Measurements from ENCODE around the gene LRP1-AS. TPM values are rescaled to one million over a fixed set of nuclear protein-coding genes. Genes with fewer than 3 reads are reported as not detected.

Gene LRP1-AS
- total RNA-seq, 2 experiments from 2014 or later, result not detected

- no peak for TF ChIP-seq CTCF (IDR thresholded peaks at IDR 0.05)
- CTCF ChIA-PET, result interaction anchor here (4.4 kb wide), 1 partner anchor 53 kb away, joined by 63 read pairs; the partner anchor contains the start of gene LRP1
- Histone ChIP-seq H3K27me3 (ENCODE audit: control insufficient read depth in 1 of 2, insufficient read depth in 2 of 2, low read length in 2 of 2) (no peaks in the 10 kb centered on the region), H3K36me3 (ENCODE audit: insufficient read depth, low read length) (no peaks in the 10 kb centered on the region), H3K4me1 (ENCODE audit: insufficient read depth, low read length) (peaks cover 6% of the 10 kb centered on the region), H3K9me3 (ENCODE audit: control insufficient read depth in 1 of 2, insufficient read depth in 1 of 2, low read length in 2 of 2) (no peaks in the 10 kb centered on the region), H3K4me3 (ENCODE audit: low read length) (no peak overlapping the region), H3K27ac (ENCODE audit: low read depth in 1 of 2, low read length in 2 of 2) (no peak overlapping the region)
- Mint-ChIP-seq H3K4me1 (ENCODE audit: low read depth) (no peaks in the 10 kb centered on the region), H3K9me3 (no peaks in the 10 kb centered on the region), H3K36me3 (ENCODE audit: low read depth) (no peaks in the 10 kb centered on the region), H3K27ac (no peak overlapping the region), H3K4me3 (no peak overlapping the region), H3K27me3 (no peaks in the 10 kb centered on the region)
- intact Hi-C loops (cut with DNase I, micrococcal nuclease), result loop anchor here (5.0 kb wide), 2 partner anchors 172 to 422 kb away; partner anchors contain the start of gene ZBTB39 (in 2 of the 2)
- no peak for DNase-seq
- no peak for ATAC-seq (ENCODE audit: poor library complexity)
- POLR2A ChIA-PET, result no interaction called here
Observed at GRCh38 chr12:57179331-57180086, 32.1 kb upstream of the LRP1-AS start.

- no peak overlapping the region for H3K27ac Mint-ChIP-seq
- CTCF ChIA-PET, result no interaction called here
Observed at GRCh38 chr12:57178213-57178612, 30.8 kb upstream of the LRP1-AS start.

GRCh38 chr12:57177354-57177753 lies 29.9 kb upstream of the LRP1-AS start:
- H3K27me3 ChIP-seq (ENCODE audit: control insufficient read depth in 1 of 2, insufficient read depth in 2 of 2, low read length in 2 of 2), result no peaks in the 10 kb centered on the region
- no peak overlapping the region for H3K4me3 ChIP-seq (ENCODE audit: low read length)
- no peak overlapping the region for H3K27ac ChIP-seq (ENCODE audit: low read depth in 1 of 2, low read length in 2 of 2)
- no peak for TF ChIP-seq CTCF (IDR thresholded peaks at IDR 0.05)
- intact Hi-C loops (cut with DNase I, micrococcal nuclease), result no loop called here
- Mint-ChIP-seq H3K36me3 (ENCODE audit: low read depth) (no peaks in the 10 kb centered on the region), H3K9me3 (no peaks in the 10 kb centered on the region), H3K4me1 (ENCODE audit: low read depth) (no peaks in the 10 kb centered on the region), H3K27ac (no peak overlapping the region), H3K27me3 (no peaks in the 10 kb centered on the region), H3K4me3 (no peak overlapping the region)
- DNase-seq (no peak), ATAC-seq (ENCODE audit: poor library complexity) (no peak)
- H3K4me1 ChIP-seq (ENCODE audit: insufficient read depth, low read length), result no peaks in the 10 kb centered on the region
- no peaks in the 10 kb centered on the region for H3K36me3 ChIP-seq (ENCODE audit: insufficient read depth, low read length)
- POLR2A ChIA-PET, result no interaction called here
- CTCF ChIA-PET, result no interaction called here
- no peaks in the 10 kb centered on the region for H3K9me3 ChIP-seq (ENCODE audit: control insufficient read depth in 1 of 2, insufficient read depth in 1 of 2, low read length in 2 of 2)

More at GRCh38 chr12:57178213-57178612, 30.8 kb upstream of the LRP1-AS start:
- H3K27ac ChIP-seq (ENCODE audit: low read depth in 1 of 2, low read length in 2 of 2), result no peak overlapping the region
- intact Hi-C loops (cut with DNase I, micrococcal nuclease), result no loop called here
- TF ChIP-seq CTCF (IDR thresholded peaks at IDR 0.05), result no peak
- H3K4me3 Mint-ChIP-seq, result no peak overlapping the region
- H3K36me3 Mint-ChIP-seq (ENCODE audit: low read depth), result no peaks in the 10 kb centered on the region
- peaks cover 5% of the 10 kb centered on the region for H3K4me1 ChIP-seq (ENCODE audit: insufficient read depth, low read length)
- no peaks in the 10 kb centered on the region for H3K4me1 Mint-ChIP-seq (ENCODE audit: low read depth)
- no peak overlapping the region for H3K4me3 ChIP-seq (ENCODE audit: low read length)
- DNase-seq, result no peak
- no peaks in the 10 kb centered on the region for H3K9me3 ChIP-seq (ENCODE audit: control insufficient read depth in 1 of 2, insufficient read depth in 1 of 2, low read length in 2 of 2)
- no peaks in the 10 kb centered on the region for H3K27me3 ChIP-seq (ENCODE audit: control insufficient read depth in 1 of 2, insufficient read depth in 2 of 2, low read length in 2 of 2)
- no peaks in the 10 kb centered on the region for H3K36me3 ChIP-seq (ENCODE audit: insufficient read depth, low read length)
- no peaks in the 10 kb centered on the region for H3K9me3 Mint-ChIP-seq
- no peaks in the 10 kb centered on the region for H3K27me3 Mint-ChIP-seq
- POLR2A ChIA-PET, result no interaction called here
- no peak for ATAC-seq (ENCODE audit: poor library complexity)
